ENCODE results near the gene PRR23B. TPM values are rescaled to one million over a fixed set of nuclear protein-coding genes. Genes with fewer than 3 reads are reported as not detected.

PRR23B gene
- total and polyA plus RNA-seq, 8 donors, result not detected

DNA sequence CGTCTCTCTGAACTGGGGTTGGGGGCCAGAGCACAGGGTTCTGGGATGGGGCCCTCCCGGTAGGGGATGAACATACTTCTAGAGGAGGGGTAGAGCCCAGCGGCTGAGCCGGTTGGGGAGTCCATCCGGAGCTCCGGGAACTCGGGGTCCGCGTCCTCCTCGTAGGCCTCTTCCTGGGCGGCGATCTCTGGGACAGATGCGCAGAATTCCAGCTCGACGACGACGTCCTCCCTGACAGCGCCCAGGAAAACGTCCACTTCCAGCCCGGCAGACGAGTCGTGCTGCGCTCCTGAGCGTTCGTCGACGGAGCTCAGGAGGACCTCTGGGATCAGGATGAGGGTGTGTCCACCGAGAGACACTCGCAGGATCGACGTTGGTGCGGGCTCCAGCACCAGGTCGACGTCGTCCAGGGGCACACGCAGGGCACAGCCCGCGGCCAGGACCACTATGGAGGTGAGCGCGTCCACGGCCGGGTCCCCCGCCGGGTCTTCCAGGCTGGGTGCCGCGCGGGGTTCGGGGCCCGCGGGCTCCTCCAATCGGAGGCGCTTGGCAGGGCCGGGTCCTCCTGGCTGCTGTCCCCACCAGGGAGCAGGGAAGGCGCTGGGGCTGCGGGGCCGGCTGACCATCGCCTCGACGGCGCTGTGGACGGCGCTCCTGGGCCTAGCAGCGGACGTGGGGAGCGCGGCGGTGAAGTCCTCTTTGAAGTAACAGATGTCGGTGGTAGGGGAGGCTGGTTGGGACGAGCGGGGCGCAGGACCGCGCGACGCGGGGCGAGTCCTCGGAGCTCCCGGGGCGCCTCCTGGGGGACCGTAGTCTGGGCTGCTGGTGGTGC is 474 bp downstream of the PRR23B start:
- Histone ChIP-seq H3K4me3 (no peak overlapping the region), H3K27ac (no peak overlapping the region), H3K4me1 (no peaks in the 10 kb centered on the region), H3K36me3 (no peaks in the 10 kb centered on the region), H3K9me3 (no peaks in the 10 kb centered on the region), H3K27me3 (no peaks in the 10 kb centered on the region)
- peak in 1 of 6 donors; percentile 58 for DNase-seq
- 46 to 48% methylated on average over 68 to 81 of the region's 81 CpGs for WGBS, 2 donors
- TF ChIP-seq, protein P1, sequence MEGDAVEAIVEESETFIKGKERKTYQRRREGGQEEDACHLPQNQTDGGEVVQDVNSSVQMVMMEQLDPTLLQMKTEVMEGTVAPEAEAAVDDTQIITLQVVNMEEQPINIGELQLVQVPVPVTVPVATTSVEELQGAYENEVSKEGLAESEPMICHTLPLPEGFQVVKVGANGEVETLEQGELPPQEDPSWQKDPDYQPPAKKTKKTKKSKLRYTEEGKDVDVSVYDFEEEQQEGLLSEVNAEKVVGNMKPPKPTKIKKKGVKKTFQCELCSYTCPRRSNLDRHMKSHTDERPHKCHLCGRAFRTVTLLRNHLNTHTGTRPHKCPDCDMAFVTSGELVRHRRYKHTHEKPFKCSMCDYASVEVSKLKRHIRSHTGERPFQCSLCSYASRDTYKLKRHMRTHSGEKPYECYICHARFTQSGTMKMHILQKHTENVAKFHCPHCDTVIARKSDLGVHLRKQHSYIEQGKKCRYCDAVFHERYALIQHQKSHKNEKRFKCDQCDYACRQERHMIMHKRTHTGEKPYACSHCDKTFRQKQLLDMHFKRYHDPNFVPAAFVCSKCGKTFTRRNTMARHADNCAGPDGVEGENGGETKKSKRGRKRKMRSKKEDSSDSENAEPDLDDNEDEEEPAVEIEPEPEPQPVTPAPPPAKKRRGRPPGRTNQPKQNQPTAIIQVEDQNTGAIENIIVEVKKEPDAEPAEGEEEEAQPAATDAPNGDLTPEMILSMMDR (IDR thresholded peaks at IDR 0.05), result no peak
- ATAC-seq, result no peak
- intact Hi-C loops (cut with DNase I), result no loop called here
- FAIRE-seq, result no peak

DNA sequence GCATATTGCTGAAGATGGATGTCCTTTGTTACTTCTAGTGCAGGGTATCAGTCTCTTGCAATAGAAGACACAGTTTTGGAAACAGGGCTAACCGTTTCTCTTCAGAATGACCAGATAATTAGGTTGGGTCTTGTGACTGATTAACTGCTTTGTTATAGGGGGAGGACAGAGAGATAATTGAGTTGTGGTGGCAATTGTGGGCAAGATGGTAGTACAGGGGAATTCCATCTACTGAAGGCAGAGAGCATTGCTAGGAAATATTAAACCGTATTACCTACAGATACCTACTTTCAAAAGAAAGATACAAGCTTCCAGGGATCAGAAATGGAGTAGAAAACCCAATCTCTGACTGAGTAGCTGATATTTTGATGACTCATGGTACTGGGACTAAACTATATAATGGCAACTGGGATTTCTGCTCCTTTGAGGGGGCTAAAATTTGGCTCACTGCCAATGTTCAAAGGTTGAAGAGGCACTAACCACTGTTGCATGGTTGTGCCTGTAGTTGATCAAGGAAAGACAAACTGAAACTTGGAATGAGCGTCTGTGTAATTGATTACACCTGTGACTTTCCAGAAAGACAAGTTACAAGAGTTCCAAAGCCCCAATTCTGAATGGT is 4.2 kb downstream of the PRR23B start:
- H3K36me3 ChIP-seq, result no peaks in the 10 kb centered on the region
- no peaks in the 10 kb centered on the region for H3K9me3 ChIP-seq
- H3K27me3 ChIP-seq, result no peaks in the 10 kb centered on the region
- ATAC-seq (no peak), DNase-seq (no peak), FAIRE-seq (no peak)
- H3K4me1 ChIP-seq, result no peaks in the 10 kb centered on the region
- no peak overlapping the region for H3K4me3 ChIP-seq
- 51 to 62% methylated on average over 3 of the region's 3 CpGs for WGBS, 2 donors
- TF ChIP-seq, protein P1 (IDR thresholded peaks at IDR 0.05), result no peak
- H3K27ac ChIP-seq, result no peak overlapping the region
- intact Hi-C loops (cut with DNase I), result no loop called here

DNA sequence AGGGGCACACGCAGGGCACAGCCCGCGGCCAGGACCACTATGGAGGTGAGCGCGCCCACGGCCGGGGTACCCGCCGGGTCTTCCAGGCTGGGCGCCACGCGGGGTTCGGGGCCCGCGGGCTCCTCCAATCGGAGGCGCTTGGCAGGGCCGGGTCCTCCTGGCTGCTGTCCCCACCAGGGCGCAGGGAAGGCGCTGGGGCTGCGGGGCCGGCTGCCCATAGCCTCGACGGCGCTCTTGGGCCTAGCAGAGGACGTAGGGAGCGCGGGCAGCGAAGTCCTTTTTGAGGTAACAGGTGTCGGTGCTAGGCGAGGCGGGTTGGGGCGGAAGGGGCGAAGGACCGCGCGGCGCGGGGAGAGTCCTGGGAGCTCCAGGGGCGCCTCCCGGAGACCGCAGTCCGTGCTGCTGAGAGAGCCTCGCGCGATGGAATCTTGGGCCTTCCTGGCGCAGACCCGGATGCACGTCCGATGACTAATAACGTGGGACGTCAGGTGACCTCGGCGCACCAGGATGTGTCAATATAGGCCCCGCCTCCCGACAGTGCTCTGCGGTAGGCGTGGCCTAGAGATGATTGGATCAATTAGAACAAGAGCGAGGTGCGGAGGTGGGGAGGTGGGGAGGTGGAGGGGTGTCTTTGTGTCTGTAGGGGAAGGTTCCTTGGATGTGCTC is 14.5 kb downstream of the PRR23B start, which contains the start of gene PRR23A:
Gene PRR23A, minus strand, starts transcription at position 218 of the 666 bp plus-strand sequence. Its CDS starts 0 bp downstream, at position 218.
- TF ChIP-seq, protein P1 (IDR thresholded peaks at IDR 0.05), result no peak
- intact Hi-C loops (cut with DNase I), result no loop called here
- no peaks in the 10 kb centered on the region for H3K36me3 ChIP-seq
- H3K27ac ChIP-seq, result no peak within 1 kb of the TSS
- no peaks in the 10 kb centered on the region for H3K27me3 ChIP-seq
- H3K9me3 ChIP-seq, result no peaks in the 10 kb centered on the region
- 57 to 75% methylated on average over 58 to 60 of the region's 60 CpGs for WGBS, 2 donors
- FAIRE-seq (no peak), ATAC-seq (no peak), DNase-seq (peak in 1 of 6 donors; percentile 43)
- no peaks in the 10 kb centered on the region for H3K4me1 ChIP-seq
- no peak within 1 kb of the TSS for H3K4me3 ChIP-seq

DNA sequence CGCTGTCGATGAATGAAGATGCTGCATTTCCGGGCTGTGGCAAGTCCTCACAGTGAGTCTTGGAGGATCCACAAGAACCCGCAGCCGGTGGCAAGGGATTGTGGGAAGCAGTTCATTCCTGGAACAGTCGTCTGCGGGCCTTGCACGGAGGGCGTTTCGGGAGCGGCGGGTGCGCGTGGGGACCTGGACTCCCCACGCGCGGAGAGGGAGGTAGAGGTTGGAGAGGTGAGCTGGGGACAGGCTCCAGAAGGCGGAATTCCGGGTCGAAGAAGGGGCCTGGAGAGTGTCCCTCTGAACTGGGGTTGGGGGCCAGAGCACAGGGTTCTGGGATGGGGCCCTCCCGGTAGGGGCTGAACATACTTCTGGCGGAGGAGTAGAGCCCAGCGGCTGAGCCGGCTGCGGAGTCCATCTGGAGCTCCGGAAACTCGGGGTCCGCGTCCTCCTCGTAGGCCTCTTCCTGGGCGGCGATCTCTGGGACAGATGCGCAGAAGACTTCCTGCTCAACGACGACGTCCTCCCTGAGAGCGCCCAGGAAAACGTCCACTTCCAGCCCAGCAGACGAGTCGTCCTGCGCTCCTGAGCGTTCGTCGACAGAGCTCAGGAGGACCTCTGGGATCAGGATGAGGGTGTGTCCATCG is 15.3 kb downstream of the PRR23B start:
- Histone ChIP-seq H3K9me3 (no peaks in the 10 kb centered on the region), H3K36me3 (no peaks in the 10 kb centered on the region), H3K4me3 (no peak overlapping the region), H3K27me3 (no peaks in the 10 kb centered on the region), H3K4me1 (no peaks in the 10 kb centered on the region), H3K27ac (no peak overlapping the region)
- ATAC-seq, result no peak
- WGBS, 2 donors, result 73 to 80% methylated on average over 41 to 45 of the region's 45 CpGs
- DNase-seq, result peak in 1 of 6 donors; percentile 43
- intact Hi-C loops (cut with DNase I), result no loop called here
- TF ChIP-seq, protein P1 (IDR thresholded peaks at IDR 0.05), result no peak
- FAIRE-seq, result no peak
